WTC11 (cell line): ENCODE data around the gene COL4A2. TPM values are rescaled to one million over a fixed set of nuclear protein-coding genes. Genes with fewer than 3 reads are reported as not detected.

Experiments used
- ATAC-seq: fragments of 200-7000 bp; cut with Tn5 transposase; 2 replicates; pipeline ENCODE4 v1.10.0; 2021; ENCODE audit warnings: mild to moderate bottlenecking, moderate library complexity
- CTCF ChIA-PET: fragments of 300-600 bp; sonication (Branson Sonifier 250); formaldehyde crosslinking; loops from one replicate; lab custom pipeline; 2021; ENCODE audit warnings: antibody characterized with exemption; lab: Charles Lee
- POLR2A ChIA-PET: fragments of 350-600 bp; sonication (Branson Sonifier 250); formaldehyde crosslinking; loops from one replicate; lab custom pipeline; 2021; ENCODE audit warnings: antibody characterized with exemption; lab: Charles Lee
- DNase-seq: peaks from one replicate; pipeline ENCODE4 v3.0.0; 2021; ENCODE audit warnings: low spot score
- H3K27ac Mint-ChIP-seq: 2 replicates; pipeline ENCODE4 v1.8.0; 2021; ENCODE audit warnings: mixed read lengths
- H3K27me3 Mint-ChIP-seq: 2 replicates; pipeline ENCODE4 v1.8.0; 2021; ENCODE audit warnings: low read depth, mild to moderate bottlenecking, moderate library complexity, mixed read lengths
- H3K36me3 Mint-ChIP-seq: 2 replicates; pipeline ENCODE4 v1.8.0; 2021; ENCODE audit warnings: mixed read lengths
- H3K4me1 Mint-ChIP-seq: 2 replicates; pipeline ENCODE4 v1.8.0; 2022; ENCODE audit warnings: mixed read lengths
- H3K4me3 Mint-ChIP-seq: 2 replicates; pipeline ENCODE4 v1.8.0; 2021; ENCODE audit warnings: mild to moderate bottlenecking, moderate library complexity, mixed read lengths
- H3K9me3 Mint-ChIP-seq: 2 replicates; pipeline ENCODE4 v1.8.0; 2021; ENCODE audit warnings: mixed read lengths
- ARID4B ChIP-seq: sonication (generic); formaldehyde crosslinking; IDR thresholded peaks from 2 replicates; pipeline ENCODE4 v1.8.0; 2023; ENCODE audit warnings: missing genetic modification reagents, mild to moderate bottlenecking, borderline replicate concordance
- ATF2 ChIP-seq: sonication (generic); formaldehyde crosslinking; IDR thresholded peaks from 2 replicates; pipeline ENCODE4 v1.8.1; 2022; ENCODE audit warnings: low read depth, missing genetic modification reagents, borderline replicate concordance
- ATF3 ChIP-seq: sonication (generic); formaldehyde crosslinking; conservative IDR thresholded peaks from 2 replicates; pipeline ENCODE4 v1.8.1; 2022; ENCODE audit warnings: mild to moderate bottlenecking, missing genetic modification reagents
- ATF6 ChIP-seq: sonication (generic); formaldehyde crosslinking; IDR thresholded peaks from 2 replicates; pipeline ENCODE4 v1.8.1; 2023; ENCODE audit warnings: mild to moderate bottlenecking, missing genetic modification reagents
- CREB1 ChIP-seq: sonication (generic); formaldehyde crosslinking; IDR thresholded peaks from 2 replicates; pipeline ENCODE4 v1.8.0; 2023; ENCODE audit warnings: mild to moderate bottlenecking, missing genetic modification reagents
- E2F1 ChIP-seq: sonication (generic); formaldehyde crosslinking; IDR thresholded peaks from 2 replicates; pipeline ENCODE4 v1.8.0; 2022; ENCODE audit warnings: mild to moderate bottlenecking, missing genetic modification reagents
- E2F5 ChIP-seq: sonication (generic); formaldehyde crosslinking; IDR thresholded peaks from 2 replicates; pipeline ENCODE4 v1.8.1; 2022; ENCODE audit warnings: mild to moderate bottlenecking, moderate library complexity, missing genetic modification reagents
- GRHL2 ChIP-seq: fragments of 250-450 bp; sonication (Bioruptor Pico); IDR thresholded peaks from 2 replicates; pipeline ENCODE4 v1.8.0; 2022; ENCODE audit warnings: mild to moderate bottlenecking, moderate library complexity; ENCODE audit not compliant: insufficient replicate concordance, severe bottlenecking
- HMGXB4 ChIP-seq: sonication (generic); formaldehyde crosslinking; IDR thresholded peaks from 2 replicates; pipeline ENCODE4 v1.8.1; 2023; ENCODE audit warnings: mild to moderate bottlenecking, moderate library complexity, missing genetic modification reagents
- IRF2 ChIP-seq: sonication (generic); formaldehyde crosslinking; IDR thresholded peaks from 2 replicates; pipeline ENCODE4 v1.8.0; 2022; ENCODE audit warnings: low read depth, missing genetic modification reagents, borderline replicate concordance
- JAZF1 ChIP-seq: fragments of 250-450 bp; sonication (Bioruptor Pico); IDR thresholded peaks from 2 replicates; pipeline ENCODE4 v1.9.0; 2021; ENCODE audit warnings: moderate library complexity, mild to moderate bottlenecking, inconsistent platforms
- KAT7 ChIP-seq: sonication (generic); formaldehyde crosslinking; IDR thresholded peaks from 2 replicates; pipeline ENCODE4 v1.8.1; 2023; ENCODE audit warnings: missing genetic modification reagents, mild to moderate bottlenecking, borderline replicate concordance
- SMAD3 ChIP-seq: sonication (generic); formaldehyde crosslinking; IDR thresholded peaks from 2 replicates; pipeline ENCODE4 v1.8.0; 2022; ENCODE audit warnings: missing genetic modification reagents, mild to moderate bottlenecking, borderline replicate concordance
- USF1 ChIP-seq: sonication (generic); formaldehyde crosslinking; IDR thresholded peaks from 2 replicates; pipeline ENCODE4 v1.8.0; 2022; ENCODE audit warnings: mild to moderate bottlenecking, missing genetic modification reagents
- ZNF219 ChIP-seq: sonication (generic); formaldehyde crosslinking; IDR thresholded peaks from 2 replicates; pipeline ENCODE4 v1.8.0; 2023; ENCODE audit warnings: missing genetic modification reagents, mild to moderate bottlenecking, borderline replicate concordance
- ZNF532 ChIP-seq: fragments of 250-450 bp; sonication (Bioruptor Pico); IDR thresholded peaks from 2 replicates; pipeline ENCODE4 v1.9.0; 2021; ENCODE audit warnings: mild to moderate bottlenecking, borderline replicate concordance
- total RNA-seq: library from RNA; stranded (reverse); gene quantifications from 3 replicates; pipeline ENCODE4 v1.2.3, GENCODE V29; 2021

Gene COL4A2
- total RNA-seq, 1 experiment from 2014 or later, result 109 TPM

GRCh38 chr13:110520431-110521295 is 213.6 kb downstream of the COL4A2 start (continued):
- TF ChIP-seq USF1 (CRISPR knock-in tag), result no peak
- TF ChIP-seq ATF3 (CRISPR knock-in tag), result no peak
- no peak for TF ChIP-seq KAT7 (CRISPR knock-in tag)
- TF ChIP-seq ARID4B (CRISPR knock-in tag), result no peak
- no peak for TF ChIP-seq ATF2
- TF ChIP-seq E2F5 (CRISPR knock-in tag), result no peak
- no peak for TF ChIP-seq ATF6
- no peak for TF ChIP-seq ZNF532 (CRISPR knock-in tag)
- no peak for TF ChIP-seq CREB1

GRCh38 chr13:110521296-110521680 is 214.2 kb downstream of the COL4A2 start:
- no peaks in the 10 kb centered on the region for H3K27me3 Mint-ChIP-seq
- DNase-seq, result no peak
- POLR2A ChIA-PET, result no interaction called here
- H3K9me3 Mint-ChIP-seq, result no peaks in the 10 kb centered on the region
- H3K4me1 Mint-ChIP-seq, result peaks cover 12% of the 10 kb centered on the region
- no peak for ATAC-seq
- CTCF ChIA-PET, result interaction anchor here (0.6 to 1.8 kb wide), 4 partner anchors 40 to 97 kb away, joined by 3 to 9 read pairs (median 4); no protein-coding TSS in a partner anchor
- H3K36me3 Mint-ChIP-seq, result peaks cover 2% of the 10 kb centered on the region; the same call in 1 of the 2 replicates
- H3K27ac Mint-ChIP-seq, result 0 out of 2 replicates have a peak overlapping the region, but pooled peaks have one; percentile 15
- no peak overlapping the region for H3K4me3 Mint-ChIP-seq
- no peak for TF ChIP-seq E2F1 (CRISPR knock-in tag)
- TF ChIP-seq GRHL2 (CRISPR knock-in tag), result no peak
- no peak for TF ChIP-seq SMAD3 (CRISPR knock-in tag)
- TF ChIP-seq JAZF1 (CRISPR knock-in tag), result no peak
- no peak for TF ChIP-seq KAT7 (CRISPR knock-in tag)
- TF ChIP-seq ZNF219 (CRISPR knock-in tag), result no peak
- TF ChIP-seq IRF2 (CRISPR knock-in tag), result no peak
- TF ChIP-seq HMGXB4 (CRISPR knock-in tag), result no peak
